ENCODE results near the gene EIF3K. TPM values are rescaled to one million over a fixed set of nuclear protein-coding genes. Genes with fewer than 3 reads are reported as not detected.
"Not testable (repeated sequence)": the region's sequence is repeated elsewhere in the genome, so short reads cannot be mapped to it uniquely, and the experiment has no call there.

EIF3K gene
- total and polyA plus RNA-seq, 7 donors, result 367 to 984 (median 470) TPM

GRCh38 chr19:38624822-38625221 is 5.8 kb downstream of the EIF3K start:
- Histone ChIP-seq H3K27me3 (ENCODE audit: insufficient read depth in 3 of 3, low read length in 2 of 3) (no peaks in the 10 kb centered on the region), H3K27ac (no peak overlapping the region), H3K9me3 (no peaks in the 10 kb centered on the region), H3K4me1 (peaks cover 7% of the 10 kb centered on the region), H3K36me3 (ENCODE audit: insufficient read depth in 1 of 2, low read depth in 1 of 2) (peaks cover 11 to 97% of the 10 kb centered on the region in 2 donors), H3K4me3 (no peak overlapping the region)
- WGBS, 3 donors, result 78 to 83% (median 83%) methylated on average over 3 of the region's 3 CpGs
- DNase-seq (no peak), ATAC-seq (no peak)
- no peak for TF ChIP-seq CTCF (IDR thresholded peaks at IDR 0.05)
- intact Hi-C loops (cut with DNase I), result no loop called here

GRCh38 chr19:38626401-38626800 is 7.4 kb downstream of the EIF3K start:
- no peaks in the 10 kb centered on the region for H3K9me3 ChIP-seq
- ATAC-seq (no peak), DNase-seq (no peak)
- no peak overlapping the region for H3K4me3 ChIP-seq
- WGBS, 3 donors, result 95 to 97% (median 97%) methylated on average over 4 of the region's 4 CpGs
- H3K27ac ChIP-seq, result no peak overlapping the region
- H3K27me3 ChIP-seq (ENCODE audit: insufficient read depth in 3 of 3, low read length in 2 of 3), result no peaks in the 10 kb centered on the region
- no peaks in the 10 kb centered on the region for H3K4me1 ChIP-seq
- peaks cover 11 to 100% of the 10 kb centered on the region in 2 donors for H3K36me3 ChIP-seq (ENCODE audit: insufficient read depth in 1 of 2, low read depth in 1 of 2)
- intact Hi-C loops (cut with DNase I), result no loop called here
- TF ChIP-seq CTCF (IDR thresholded peaks at IDR 0.05), result no peak

GRCh38 chr19:38629568-38629967 is 10.6 kb downstream of the EIF3K start:
- H3K4me3 ChIP-seq, result no peak overlapping the region
- no peaks in the 10 kb centered on the region for H3K9me3 ChIP-seq
- DNase-seq, result no peak
- H3K36me3 ChIP-seq (ENCODE audit: insufficient read depth in 1 of 2, low read depth in 1 of 2), result peaks cover 8 to 93% of the 10 kb centered on the region in 2 donors
- WGBS, 3 donors, result 88 to 94% (median 90%) methylated on average over 6 of the region's 6 CpGs
- no peaks in the 10 kb centered on the region for H3K27me3 ChIP-seq (ENCODE audit: insufficient read depth in 3 of 3, low read length in 2 of 3)
- no peak for TF ChIP-seq CTCF (IDR thresholded peaks at IDR 0.05)
- H3K4me1 ChIP-seq, result peaks cover under 1% of the 10 kb centered on the region
- intact Hi-C loops (cut with DNase I), result no loop called here
- no peak for ATAC-seq
- H3K27ac ChIP-seq, result no peak overlapping the region

GRCh38 chr19:38631301-38631700 is 12.3 kb downstream of the EIF3K start:
- ATAC-seq; H3K27me3 ChIP-seq (ENCODE audit: insufficient read depth in 3 of 3, low read length in 2 of 3); H3K9me3 ChIP-seq; DNase-seq; H3K4me1 ChIP-seq; H3K4me3 ChIP-seq; intact Hi-C loops (cut with DNase I); H3K27ac ChIP-seq: not testable (repeated sequence)
- peaks cover 7 to 93% of the 10 kb centered on the region in 2 donors for H3K36me3 ChIP-seq (ENCODE audit: insufficient read depth in 1 of 2, low read depth in 1 of 2)
- WGBS, 3 donors, result 72 to 77% (median 74%) methylated on average over 10 to 11 of the region's 11 CpGs

- H3K4me3 ChIP-seq; ATAC-seq; H3K9me3 ChIP-seq; H3K27ac ChIP-seq; DNase-seq; H3K4me1 ChIP-seq; intact Hi-C loops (cut with DNase I); H3K27me3 ChIP-seq (ENCODE audit: insufficient read depth in 3 of 3, low read length in 2 of 3): not testable (repeated sequence)
- WGBS, 3 donors, result 63 to 68% (median 67%) methylated on average over 7 of the region's 7 CpGs
- peaks cover 4 to 91% of the 10 kb centered on the region in 2 donors for H3K36me3 ChIP-seq (ENCODE audit: insufficient read depth in 1 of 2, low read depth in 1 of 2)
Observed at GRCh38 chr19:38631811-38632475, 13.0 kb downstream of the EIF3K start.
